H1 (cell line): ENCODE data around the gene CCDC137. TPM values are rescaled to one million over a fixed set of nuclear protein-coding genes. Genes with fewer than 3 reads are reported as not detected.

ENCODE experiments used
- GTF2F1 ChIP-seq: IDR thresholded peaks from 2 replicates; pipeline ENCODE4 v1.6.1; 2012; ENCODE audit warnings: low read depth, low read length, improper control_type of control experiment, borderline replicate concordance
- SIN3A ChIP-seq, 2 experiments: IDR thresholded peaks in 1 of 2; conservative IDR thresholded peaks in 1 of 2; 2 replicates each; pipeline ENCODE4 v1.6.1; 2011 to 2012; ENCODE audit warnings: low read length in 2 of 2, improper control_type of control experiment in 1 of 2, low read depth in 1 of 2, mild to moderate bottlenecking in 1 of 2
- SP4 ChIP-seq: IDR thresholded peaks from 2 replicates; pipeline ENCODE4 v1.6.1; 2012; ENCODE audit warnings: low read length, inconsistent platforms
- polyA plus RNA-seq, 7 experiments: library from polyadenylated mRNA; depleted of rRNA in 3 of 7; stranded (reverse) in 5 of 7; unstranded in 2 of 7; fragments of >200 nt in 5 of 7; fragments of 200-250 nt in 2 of 7; gene quantifications; 1 replicate in 5 of 7; 2 replicates in 1 of 7; 4 replicates in 1 of 7; pipeline versions ENCODE4 v1.2.1 to v1.2.3, GENCODE V29; 2011 to 2013; ENCODE audit warnings: missing spikeins in 2 of 7, mixed read lengths in 2 of 7
- total RNA-seq: library from RNA; stranded (reverse); fragmentation: NEBNext Ultra II Directional; extraction: Animal tissue kit (Norgen Biotek cat#: 25700); gene quantifications from 2 replicates; pipeline ENCODE4 v1.2.1, GENCODE V29; 2021

CCDC137 gene
- total and polyA plus RNA-seq, 2 of the 8 experiments (the other 6 are each of a cell fraction or from before 2014, with no cell fraction given): 17.6 to 38.6 TPM

DNA sequence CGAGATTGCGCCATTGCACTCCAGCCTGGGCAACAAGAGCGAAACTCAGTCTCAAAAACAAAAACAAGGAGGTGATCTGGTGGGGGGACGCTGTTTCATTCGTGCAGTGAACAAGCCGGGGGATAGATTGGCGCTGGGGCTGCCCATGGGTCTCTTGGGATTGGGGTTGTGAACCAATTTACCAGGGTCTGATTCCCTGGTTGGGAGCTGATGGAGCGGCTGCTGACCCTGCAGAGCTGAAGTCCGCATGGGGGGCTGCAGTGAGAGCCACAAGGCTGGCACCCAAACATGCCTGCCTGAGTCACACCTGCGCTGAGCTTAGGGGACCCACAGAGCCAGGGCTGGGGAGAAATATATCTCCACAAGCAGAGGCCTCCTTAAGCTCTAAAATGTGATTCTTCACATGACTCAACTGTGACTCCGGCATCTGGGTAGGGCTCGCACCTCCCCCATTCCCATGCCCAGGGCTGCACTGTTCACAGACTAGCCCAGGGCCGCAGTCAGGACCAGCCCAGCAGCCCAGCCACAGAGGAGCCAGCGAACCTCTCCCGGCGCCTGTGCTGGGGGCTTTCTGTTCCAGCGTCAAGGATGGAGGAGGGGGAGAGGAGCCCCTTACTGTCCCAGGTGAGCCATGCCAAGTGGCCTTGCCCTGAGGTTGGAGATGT, 24.6 kb upstream of the CCDC137 start (continued):
- TF ChIP-seq GTF2F1 (no peak), SP4 (no peak), SIN3A (conservative IDR thresholded peaks at IDR 0.05 in 1 of 2, IDR thresholded peaks at IDR 0.05 in 1 of 2; ENCODE audit: low read depth in 1 of 2, low read length in 2 of 2) (no peak)
